ENCODE results near the gene NOSIP. TPM values are rescaled to one million over a fixed set of nuclear protein-coding genes. Genes with fewer than 3 reads are reported as not detected.
A peak's percentile ranks its signal among the peaks of the same experiment; 100 is the strongest.

NOSIP gene
- total RNA-seq, 6 experiments from 2014 or later: 16.2 to 31.9 (median 23.2) TPM

DNA sequence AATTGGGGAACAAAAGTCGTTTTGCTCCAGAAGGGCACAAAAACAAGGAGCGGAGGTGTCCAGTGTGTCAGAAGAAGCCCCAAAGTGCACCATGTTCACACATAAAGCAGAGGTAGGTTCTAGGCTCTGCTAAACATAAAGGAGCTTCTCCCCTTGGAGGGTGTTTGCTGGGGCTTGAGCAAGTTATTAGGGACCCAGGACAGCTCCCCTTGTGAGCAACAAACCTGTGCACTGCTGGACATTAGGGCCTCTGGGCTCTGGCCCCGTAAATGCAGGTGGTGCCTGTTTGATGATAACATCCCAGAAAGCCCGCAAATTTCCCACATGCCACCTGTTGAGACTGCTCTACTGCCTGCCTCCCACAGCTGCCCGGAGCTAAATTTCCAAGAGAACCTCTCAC, 41.7 kb downstream of the NOSIP start:
- Histone ChIP-seq H3K9me3 (no peaks in the 10 kb centered on the region), H3K36me3 (peaks cover 0 to 48% (median 20%) of the 10 kb centered on the region in 4 donors), H3K27ac (no peak overlapping the region), H3K27me3 (no peaks in the 10 kb centered on the region), H3K4me3 (no peak overlapping the region), H3K4me1 (no peaks in the 10 kb centered on the region)
- TF ChIP-seq, protein P1, sequence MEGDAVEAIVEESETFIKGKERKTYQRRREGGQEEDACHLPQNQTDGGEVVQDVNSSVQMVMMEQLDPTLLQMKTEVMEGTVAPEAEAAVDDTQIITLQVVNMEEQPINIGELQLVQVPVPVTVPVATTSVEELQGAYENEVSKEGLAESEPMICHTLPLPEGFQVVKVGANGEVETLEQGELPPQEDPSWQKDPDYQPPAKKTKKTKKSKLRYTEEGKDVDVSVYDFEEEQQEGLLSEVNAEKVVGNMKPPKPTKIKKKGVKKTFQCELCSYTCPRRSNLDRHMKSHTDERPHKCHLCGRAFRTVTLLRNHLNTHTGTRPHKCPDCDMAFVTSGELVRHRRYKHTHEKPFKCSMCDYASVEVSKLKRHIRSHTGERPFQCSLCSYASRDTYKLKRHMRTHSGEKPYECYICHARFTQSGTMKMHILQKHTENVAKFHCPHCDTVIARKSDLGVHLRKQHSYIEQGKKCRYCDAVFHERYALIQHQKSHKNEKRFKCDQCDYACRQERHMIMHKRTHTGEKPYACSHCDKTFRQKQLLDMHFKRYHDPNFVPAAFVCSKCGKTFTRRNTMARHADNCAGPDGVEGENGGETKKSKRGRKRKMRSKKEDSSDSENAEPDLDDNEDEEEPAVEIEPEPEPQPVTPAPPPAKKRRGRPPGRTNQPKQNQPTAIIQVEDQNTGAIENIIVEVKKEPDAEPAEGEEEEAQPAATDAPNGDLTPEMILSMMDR (IDR thresholded peaks at IDR 0.05): no peak
- TF ChIP-seq POLR2A (IDR thresholded peaks at IDR 0.05): no peak
- 88% methylated on average over 4 of the region's 5 CpGs for WGBS (ENCODE audit: insufficient coverage, low coverage, low lambda C conversion rate, missing lambda C conversion rate)
- no peak for DNase-seq
- no peak for ATAC-seq
- intact Hi-C loops (cut with DNase I): no loop called here

DNA sequence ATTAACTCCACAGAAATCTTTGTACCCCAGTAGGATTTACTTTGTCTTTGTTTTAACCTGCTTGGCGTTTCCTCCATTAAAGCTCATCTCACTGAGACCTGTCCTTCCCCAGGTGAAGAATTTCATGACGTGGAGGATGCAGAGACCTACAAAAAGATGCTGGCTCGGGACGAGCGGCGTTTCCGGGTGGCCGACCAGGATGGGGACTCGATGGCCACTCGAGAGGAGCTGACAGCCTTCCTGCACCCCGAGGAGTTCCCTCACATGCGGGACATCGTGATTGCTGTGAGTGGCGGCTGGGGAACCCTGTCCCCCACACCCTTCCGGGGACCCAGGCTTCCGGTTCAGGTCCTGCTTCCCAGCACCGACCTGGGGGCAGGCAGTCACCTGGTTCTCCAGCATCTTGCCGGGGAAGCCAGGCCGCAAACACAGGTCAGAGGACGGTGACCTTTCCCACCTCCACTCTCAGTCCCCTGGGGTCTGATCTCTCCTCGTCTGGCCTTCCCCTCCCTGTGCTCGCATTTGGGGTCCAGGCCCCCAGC, 43.4 kb downstream of the NOSIP start:
- intact Hi-C loops (cut with DNase I): no loop called here

DNA sequence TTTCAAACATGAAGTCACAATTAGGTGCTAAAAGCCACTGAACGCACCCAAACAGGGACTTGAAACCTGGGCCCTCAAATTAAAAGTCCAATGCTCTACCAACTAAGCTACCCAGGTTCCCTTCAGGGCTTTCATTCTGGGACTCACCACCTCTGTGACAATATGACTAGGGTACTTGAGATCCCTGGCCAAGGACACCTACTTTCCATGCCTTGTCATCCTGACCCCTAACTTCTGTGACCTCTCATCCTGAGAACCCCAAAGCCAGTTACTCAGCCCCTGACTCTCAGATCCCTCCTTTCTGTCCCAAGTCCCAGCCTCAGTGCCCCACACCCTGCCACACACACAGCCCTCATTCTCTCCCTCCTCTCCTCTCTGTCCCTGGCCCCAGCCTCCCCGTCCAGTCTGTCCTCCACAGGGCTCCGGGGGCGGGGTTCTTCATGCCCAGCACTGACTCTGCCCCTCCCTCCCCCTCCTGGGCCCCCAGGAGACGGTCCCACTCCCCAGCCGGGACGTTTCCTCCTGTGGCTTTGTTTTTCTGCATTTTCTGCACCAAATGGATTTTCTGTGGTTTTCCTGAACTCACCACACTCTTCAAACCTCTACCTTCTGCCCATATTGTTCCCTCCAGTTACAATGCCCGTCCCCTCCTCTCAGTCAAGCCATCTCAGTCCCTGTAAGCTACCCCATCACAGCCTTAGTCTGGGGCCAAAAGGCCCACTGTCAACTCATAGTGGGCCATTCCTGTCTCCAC, 45.5 kb downstream of the NOSIP start:
- peaks cover 0 to 58% (median 21%) of the 10 kb centered on the region in 4 donors for H3K36me3 ChIP-seq
- DNase-seq: no peak
- 72% methylated on average over 8 of the region's 8 CpGs for WGBS (ENCODE audit: insufficient coverage, low coverage, low lambda C conversion rate, missing lambda C conversion rate)
- intact Hi-C loops (cut with DNase I): no loop called here
- no peak overlapping the region for H3K4me3 ChIP-seq
- no peaks in the 10 kb centered on the region for H3K4me1 ChIP-seq
- no peaks in the 10 kb centered on the region for H3K9me3 ChIP-seq
- no peak overlapping the region for H3K27ac ChIP-seq
- peak in 1 of 4 donors; percentile 6 for ATAC-seq
- no peaks in the 10 kb centered on the region for H3K27me3 ChIP-seq
- TF ChIP-seq, protein P1 (IDR thresholded peaks at IDR 0.05): no peak
- no peak for TF ChIP-seq POLR2A (IDR thresholded peaks at IDR 0.05)

More for the DNA sequence above, 43.4 kb downstream of the NOSIP start:
- Histone ChIP-seq H3K9me3 (no peaks in the 10 kb centered on the region), H3K27me3 (no peaks in the 10 kb centered on the region), H3K27ac (no peak overlapping the region), H3K4me1 (no peaks in the 10 kb centered on the region), H3K4me3 (no peak overlapping the region), H3K36me3 (peaks cover 0 to 53% (median 20%) of the 10 kb centered on the region in 4 donors)
- DNase-seq (no peak), ATAC-seq (no peak)
- WGBS (ENCODE audit: insufficient coverage, low coverage, low lambda C conversion rate, missing lambda C conversion rate): 71% methylated on average over 5 of the region's 22 CpGs
- TF ChIP-seq, protein P1 (IDR thresholded peaks at IDR 0.05): no peak
- TF ChIP-seq POLR2A (IDR thresholded peaks at IDR 0.05): no peak

DNA sequence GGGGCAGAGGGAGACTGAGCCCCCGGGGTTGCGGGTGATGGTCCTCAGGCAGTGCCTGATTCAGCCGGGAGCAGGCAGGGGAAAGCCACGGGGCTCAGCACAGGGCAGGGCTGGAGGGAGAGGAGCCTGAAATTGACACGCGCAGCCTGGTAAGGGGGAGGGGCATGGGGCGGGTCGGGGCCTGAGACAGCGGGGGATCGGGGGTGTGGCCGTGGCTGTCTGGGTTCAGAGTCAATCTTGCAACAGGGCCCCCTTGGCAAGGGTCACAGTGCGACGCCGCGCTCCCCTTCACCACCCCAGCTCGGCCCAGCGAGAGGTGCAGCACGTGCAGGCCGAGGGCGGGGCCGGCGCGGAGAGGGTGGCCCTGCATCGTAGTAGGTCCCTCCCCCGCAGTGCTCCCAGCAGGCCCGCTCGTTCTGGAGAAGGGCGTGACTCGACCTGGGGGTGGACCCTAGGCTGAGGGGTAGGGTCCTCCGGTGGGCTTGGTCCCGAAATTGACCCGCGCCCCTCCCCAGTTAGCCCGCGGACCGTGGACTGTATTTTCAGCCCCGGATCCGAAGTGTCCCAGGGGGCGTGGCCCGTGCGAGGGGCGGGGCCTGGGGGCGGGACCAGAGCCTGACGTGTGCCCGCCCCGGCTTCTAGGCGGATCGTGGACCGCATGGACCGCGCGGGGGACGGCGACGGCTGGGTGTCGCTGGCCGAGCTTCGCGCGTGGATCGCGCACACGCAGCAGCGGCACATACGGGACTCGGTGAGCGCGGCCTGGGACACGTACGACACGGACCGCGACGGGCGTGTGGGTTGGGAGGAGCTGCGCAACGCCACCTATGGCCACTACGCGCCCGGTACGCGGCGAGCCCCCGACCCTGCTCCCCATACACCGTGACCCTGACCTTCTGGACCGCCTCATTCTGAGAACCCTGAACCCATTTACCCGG, 46.5 kb downstream of the NOSIP start:
- H3K36me3 ChIP-seq: peaks cover 0 to 55% (median 15%) of the 10 kb centered on the region in 4 donors
- DNase-seq (peak; percentile 58 to 67 (median 60)), ATAC-seq (peak; percentile 74 to 85 (median 79))
- H3K4me3 ChIP-seq: peak overlapping the region; percentile 16 to 32 (median 21)
- H3K4me1 ChIP-seq: no peaks in the 10 kb centered on the region
- TF ChIP-seq POLR2A (IDR thresholded peaks at IDR 0.05): no peak
- TF ChIP-seq, protein P1 (IDR thresholded peaks at IDR 0.05): no peak
- intact Hi-C loops (cut with DNase I): no loop called here
- 30% methylated on average over 2 of the region's 87 CpGs for WGBS (ENCODE audit: insufficient coverage, low coverage, low lambda C conversion rate, missing lambda C conversion rate)
- no peaks in the 10 kb centered on the region for H3K9me3 ChIP-seq
- H3K27ac ChIP-seq: no peak overlapping the region
- H3K27me3 ChIP-seq: no peaks in the 10 kb centered on the region

All from right lobe of liver (tissue), 6 donors.